B cell (primary cell): ENCODE data around the gene OTUB2. TPM values are rescaled to one million over a fixed set of nuclear protein-coding genes. Genes with fewer than 3 reads are reported as not detected.

ENCODE experiments used
- ATAC-seq: fragments of 200-7000 bp; cut with Tn5 transposase; one replicate; pipeline ENCODE4 v1.10.0; 2021; ENCODE audit warnings: low read depth, mild to moderate bottlenecking, moderate number of reproducible peaks, moderate library complexity
- CTCF ChIA-PET: fragments of 350-600 bp; sonication (Branson Sonifier 250); formaldehyde crosslinking; loops from one replicate; lab custom pipeline; 2021; ENCODE audit warnings: antibody characterized with exemption, inconsistent platforms; lab: Charles Lee
- POLR2A ChIA-PET: fragments of 350-600 bp; sonication (Branson Sonifier 250); formaldehyde crosslinking; loops from one replicate; lab custom pipeline; 2021; ENCODE audit warnings: antibody characterized with exemption; lab: Charles Lee
- DNase-seq: peaks from one replicate; pipeline ENCODE4 v3.0.0; 2013
- H2AFZ ChIP-seq: 2 replicates; pipeline ENCODE4 v1.6.1; 2012; ENCODE audit warnings: mild to moderate bottlenecking, low read depth, low read length; ENCODE audit not compliant: insufficient read depth, poor library complexity, severe bottlenecking
- H3K27ac ChIP-seq, 2 donors: 1 replicate in 1 of 2; 2 replicates in 1 of 2; pipeline ENCODE4 v1.5.1; 2012 to 2013; ENCODE audit warnings: low read length in 2 of 2, mild to moderate bottlenecking in 2 of 2, moderate library complexity in 1 of 2
- H3K27me3 ChIP-seq, 4 experiments: fragments of 200-600 bp in 1 of 4; sonication (generic) in 1 of 4; replicated peaks in 1 of 4; 1 replicate in 2 of 4; 2 replicates in 2 of 4; pipeline versions ENCODE4 v1.6.1 to v1.7.0; 2013 to 2016; ENCODE audit warnings: low read length in 3 of 4, mild to moderate bottlenecking in 2 of 4, mixed read lengths in 1 of 4, moderate library complexity in 1 of 4; ENCODE audit not compliant: insufficient read depth in 4 of 4, control insufficient read depth in 3 of 4; ENCODE audit errors: control extremely low read depth in 1 of 4
- H3K36me3 ChIP-seq, 2 experiments: replicated peaks in 1 of 2; 1 replicate in 1 of 2; 2 replicates in 1 of 2; pipeline versions ENCODE4 v1.6.1 to v1.7.1; 2013; ENCODE audit warnings: low read length in 1 of 2; ENCODE audit not compliant: insufficient read depth in 2 of 2, control insufficient read depth in 1 of 2; ENCODE audit errors: control extremely low read depth in 1 of 2, extremely low read depth in 1 of 2
- H3K4me1 ChIP-seq, 2 donors: fragments of 200-600 bp in 1 of 2; sonication (generic) in 1 of 2; 1 replicate in 1 of 2; 2 replicates in 1 of 2; pipeline versions ENCODE4 v1.5.1 to v1.6.1; 2013 to 2017; ENCODE audit warnings: low read length in 2 of 2; ENCODE audit not compliant: control insufficient read depth in 2 of 2, insufficient read depth in 2 of 2
- H3K4me2 ChIP-seq: replicated peaks from 2 replicates; pipeline ENCODE3; 2012; ENCODE audit warnings: mild to moderate bottlenecking, low read depth, low read length; ENCODE audit not compliant: poor library complexity, severe bottlenecking
- H3K4me3 ChIP-seq, 5 experiments: fragments of 200-600 bp in 1 of 5; sonication (generic) in 1 of 5; 1 replicate in 3 of 5; 2 replicates in 2 of 5; pipeline versions ENCODE4 v1.5.1 to v1.7.0; 2011 to 2016; ENCODE audit warnings: low read length in 4 of 5, mild to moderate bottlenecking in 4 of 5, low read depth in 2 of 5, control low read depth in 1 of 5, moderate library complexity in 1 of 5; ENCODE audit not compliant: insufficient read depth in 1 of 5; ENCODE audit errors: control extremely low read depth in 1 of 5, extremely low read depth in 1 of 5
- H3K79me2 ChIP-seq: fragments of 200-600 bp; sonication (generic); one replicate; pipeline ENCODE4 v1.6.0; 2016; ENCODE audit warnings: low read length; ENCODE audit not compliant: control insufficient read depth, insufficient read depth
- H3K9ac ChIP-seq: fragments of 200-600 bp; sonication (generic); 2 replicates; pipeline ENCODE4 v1.6.1; 2017; ENCODE audit warnings: mild to moderate bottlenecking, low read length, moderate library complexity
- H3K9me3 ChIP-seq, 3 donors: one replicate each; pipeline versions ENCODE4 v1.6.1 to v1.7.1; 2013; ENCODE audit warnings: low read length in 2 of 3; ENCODE audit not compliant: control insufficient read depth in 2 of 3, insufficient read depth in 1 of 3; ENCODE audit errors: control extremely low read depth in 1 of 3
- H4K20me1 ChIP-seq: 2 replicates; pipeline ENCODE4 v1.6.0; 2012; ENCODE audit warnings: mild to moderate bottlenecking, low read length; ENCODE audit not compliant: insufficient read depth, control insufficient read depth, poor library complexity, severe bottlenecking
- H3K27ac Mint-ChIP-seq: one replicate; pipeline ENCODE4 v1.8.0; 2021; ENCODE audit warnings: mixed read lengths
- H3K27me3 Mint-ChIP-seq: one replicate; pipeline ENCODE4 v1.8.0; 2021; ENCODE audit warnings: mixed read lengths
- H3K4me1 Mint-ChIP-seq: one replicate; pipeline ENCODE4 v1.8.0; 2021; ENCODE audit warnings: mixed read lengths
- H3K4me3 Mint-ChIP-seq: one replicate; pipeline ENCODE4 v1.8.0; 2021; ENCODE audit warnings: mixed read lengths
- H3K9me3 Mint-ChIP-seq: one replicate; pipeline ENCODE4 v1.8.0; 2022; ENCODE audit warnings: mixed read lengths; ENCODE audit not compliant: insufficient read depth
- CTCF ChIP-seq: fragments of 200-600 bp; IDR thresholded peaks from one replicate; pipeline ENCODE4 v1.8.0; 2022; ENCODE audit warnings: antibody characterized with exemption, mild to moderate bottlenecking
- EZH2 ChIP-seq: IDR thresholded peaks from 2 replicates; pipeline ENCODE4 v1.6.1; 2012; ENCODE audit warnings: borderline replicate concordance, low read depth, mild to moderate bottlenecking, moderate library complexity, low read length; ENCODE audit not compliant: insufficient read depth, poor library complexity, severe bottlenecking
- WGBS: methylation state at CpG from one replicate; pipeline ENCODE4 v1.1.5; 2013; ENCODE audit warnings: missing lambda C conversion rate; ENCODE audit not compliant: insufficient coverage; 5-methylcytosine and 5-hydroxymethylcytosine counted together
- intact Hi-C: fragments of 100-400 bp; cut with micrococcal nuclease; formaldehyde crosslinking; loops from one replicate; pipeline ENCODE4 v1.10.0; 2022
- polyA plus RNA-seq: library from polyadenylated mRNA; depleted of rRNA; stranded (reverse); fragments of >200 nt; gene quantifications from 2 replicates; pipeline ENCODE4 v1.2.3, GENCODE V29; 2012
- total RNA-seq, 2 donors: library from RNA; stranded (reverse); fragments of 120-200 nt in 1 of 2; gene quantifications; 1 replicate in 1 of 2; 2 replicates in 1 of 2; pipeline versions ENCODE4 v1.2.3 to v1.2.4, GENCODE V29; 2013 to 2022

OTUB2 gene
- total and polyA plus RNA-seq, 2 donors (not counting 1 experiment from before 2014, with no cell fraction given) = 0.04 to 0.17 TPM

- TF ChIP-seq CTCF (no peak), EZH2 (no peak)
- no peaks in the 10 kb centered on the region for H3K36me3 ChIP-seq
- peak overlapping the region; percentile 92 for H3K4me2 ChIP-seq
- ATAC-seq (no peak), DNase-seq (no peak)
- Mint-ChIP-seq H3K27ac (no peak overlapping the region), H3K4me1 (peaks cover 8% of the 10 kb centered on the region), H3K27me3 (peaks cover 26% of the 10 kb centered on the region), H3K9me3 (no peaks in the 10 kb centered on the region), H3K4me3 (peak overlapping the region; percentile 90)
- H2AFZ ChIP-seq = peak overlapping the region; percentile 35
- peak overlapping the region; percentile 69 for H3K9ac ChIP-seq
- no peaks in the 10 kb centered on the region for H4K20me1 ChIP-seq
- peaks cover 9% of the 10 kb centered on the region in 2 donors for H3K4me1 ChIP-seq
- peak overlapping the region in 3 of 5 experiments; percentile 52 to 64 (median 63) for H3K4me3 ChIP-seq
- no peaks in the 10 kb centered on the region for H3K9me3 ChIP-seq
- no peak overlapping the region for H3K27ac ChIP-seq
- no peaks in the 10 kb centered on the region for H3K79me2 ChIP-seq
- H3K27me3 ChIP-seq = peaks cover 0 to 25% (median 9%) of the 10 kb centered on the region in 4 experiments
- CTCF ChIA-PET = interaction anchor here (0.7 to 2.1 kb wide), 5 partner anchors 10 to 111 kb away, joined by 3 to 16 read pairs (median 5); partner anchors contain the start of genes DDX24 and IFI27L1
- WGBS = 0% methylated on average over 1 of the region's 6 CpGs
- intact Hi-C loops = loop anchor here (1.0 kb wide), 2 partner anchors 56 to 152 kb away; partner anchors contain the start of genes DDX24 and IFI27L1
- POLR2A ChIA-PET = interaction anchor here (0.7 kb wide), 1 partner anchor 11 kb away, joined by 3 read pairs; no protein-coding TSS in a partner anchor
Observed at GRCh38 chr14:94025720-94026119, 420 bp upstream of the OTUB2 start.

- H3K9ac ChIP-seq = peak overlapping the region; percentile 69
- Mint-ChIP-seq H3K4me3 (peak overlapping the region; percentile 56), H3K27me3 (peaks cover 22% of the 10 kb centered on the region), H3K27ac (no peak overlapping the region), H3K9me3 (no peaks in the 10 kb centered on the region), H3K4me1 (peaks cover 8% of the 10 kb centered on the region)
- DNase-seq (no peak), ATAC-seq (no peak)
- H4K20me1 ChIP-seq = no peaks in the 10 kb centered on the region
- TF ChIP-seq EZH2 (no peak), CTCF (no peak)
- peak overlapping the region; percentile 92 for H3K4me2 ChIP-seq
- H3K4me1 ChIP-seq = peaks cover 9% of the 10 kb centered on the region in 2 donors
- no peaks in the 10 kb centered on the region for H3K9me3 ChIP-seq
- peak overlapping the region in 3 of 5 experiments; percentile 52 to 64 (median 63) for H3K4me3 ChIP-seq
- 54% methylated on average over 15 of the region's 17 CpGs for WGBS
- H2AFZ ChIP-seq = peak overlapping the region; percentile 89
- no peaks in the 10 kb centered on the region for H3K79me2 ChIP-seq
- peaks cover 0 to 20% (median 9%) of the 10 kb centered on the region in 4 experiments for H3K27me3 ChIP-seq
- intact Hi-C loops = loop anchor here (1.0 kb wide), 2 partner anchors 54 to 150 kb away; partner anchors contain the start of genes DDX24 and IFI27L1
- no peaks in the 10 kb centered on the region for H3K36me3 ChIP-seq
- H3K27ac ChIP-seq = no peak overlapping the region
- ChIA-PET CTCF (interaction anchor here (0.8 to 2.6 kb wide), 3 partner anchors 8 to 110 kb away, joined by 5 to 16 read pairs (median 10); no protein-coding TSS in a partner anchor), POLR2A (no interaction called here)
Observed at GRCh38 chr14:94026889-94027469, 839 bp downstream of the OTUB2 start.
